ENCODE measurements around the gene JPH3.
"Not testable (repeated sequence)": the region's sequence is repeated elsewhere in the genome, so short reads cannot be mapped to it uniquely, and the experiment has no call there.

The JPH3 gene

DNA sequence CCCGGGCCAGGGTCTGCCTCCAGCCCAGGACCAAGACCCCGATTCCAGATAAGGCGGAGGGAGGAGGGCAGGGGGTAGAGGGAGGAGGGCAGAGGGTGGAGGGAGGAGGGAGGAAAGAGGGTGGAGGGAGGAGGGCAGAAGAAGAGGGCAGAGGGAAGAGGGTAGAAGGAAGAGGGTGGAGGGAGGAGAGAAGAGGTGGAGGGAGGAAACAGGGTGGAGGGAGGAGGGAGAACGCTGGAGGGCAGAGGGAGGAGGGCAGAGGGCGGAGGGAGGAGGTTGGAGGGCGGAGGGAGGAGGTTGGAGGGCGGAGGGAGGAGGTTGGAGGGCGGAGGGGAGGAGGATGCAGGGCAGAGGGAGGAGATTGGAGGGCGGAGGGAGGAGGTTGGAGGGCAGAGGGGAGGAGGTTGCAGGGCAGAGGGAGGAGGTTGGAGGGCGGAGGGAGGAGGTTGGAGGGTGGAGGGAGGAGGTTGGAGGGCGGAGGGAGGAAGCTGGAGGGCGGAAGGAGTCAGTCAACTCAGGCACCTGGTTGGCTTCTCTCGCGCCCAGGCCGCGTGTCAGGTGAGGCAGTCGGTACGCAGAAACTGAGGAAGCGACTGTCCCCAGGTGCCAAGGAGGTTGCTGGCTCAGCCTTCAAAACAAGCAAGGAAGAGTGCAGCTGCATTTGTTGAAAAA is 98.2 kb downstream of the JPH3 start:
- DNase-seq, result no peak

- DNase-seq, result no peak
Measured at GRCh38 chr16:87701078-87701460, 98.8 kb downstream of the JPH3 start.

- DNase-seq, result no peak
Measured at GRCh38 chr16:87701505-87701921, 99.2 kb downstream of the JPH3 start.

- DNase-seq, result peak in 1 of 2 experiments; percentile 3
Measured at GRCh38 chr16:87702325-87702811, 100.1 kb downstream of the JPH3 start.

DNA sequence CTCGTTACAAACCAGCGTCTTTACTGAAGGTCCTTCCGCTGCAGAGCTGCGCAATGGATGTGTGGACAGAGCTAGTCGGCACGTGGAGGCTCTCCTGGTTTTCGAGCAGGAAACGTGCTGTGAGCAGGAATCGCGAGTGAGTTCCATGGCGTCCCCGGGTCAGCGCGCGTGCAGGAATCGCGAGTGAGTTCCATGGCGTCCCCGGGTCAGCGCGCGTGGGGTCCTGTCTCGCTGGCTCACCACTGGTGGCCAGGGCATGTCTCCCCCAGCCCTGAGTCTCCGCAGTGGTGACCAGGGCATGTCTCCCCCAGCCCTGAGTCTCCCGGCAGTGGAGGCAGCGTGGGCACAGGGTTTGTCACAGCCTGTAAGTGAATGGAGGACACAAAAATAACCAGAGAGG is 100.8 kb downstream of the JPH3 start:
- no peak for DNase-seq

DNA sequence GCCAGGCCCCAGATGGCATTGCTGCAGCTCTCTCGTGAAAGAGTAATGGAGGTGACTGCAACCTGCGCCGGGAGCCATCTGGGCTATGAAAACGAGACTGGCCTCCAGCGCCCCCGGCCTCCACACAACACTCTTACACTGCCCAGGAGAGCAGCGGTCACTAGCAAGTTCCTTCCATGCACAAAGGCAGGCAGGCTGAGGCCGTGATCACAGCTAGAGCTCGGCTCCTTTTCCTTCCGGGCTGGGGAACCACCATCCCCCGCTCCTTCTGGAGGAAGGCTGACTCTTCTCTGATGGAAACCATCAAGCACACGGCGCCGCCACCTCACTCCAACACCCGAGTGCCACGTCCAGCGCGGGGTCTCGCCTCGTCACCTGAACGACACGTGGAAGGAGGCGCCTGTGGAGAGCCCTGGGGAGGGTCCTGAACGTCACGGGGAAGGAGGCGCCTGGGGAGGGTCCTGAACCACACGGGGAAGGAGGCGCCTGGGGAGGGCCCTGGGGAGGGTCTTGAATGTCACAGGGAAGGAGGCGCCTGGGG is 101.6 kb downstream of the JPH3 start:
- DNase-seq, result no peak

DNA sequence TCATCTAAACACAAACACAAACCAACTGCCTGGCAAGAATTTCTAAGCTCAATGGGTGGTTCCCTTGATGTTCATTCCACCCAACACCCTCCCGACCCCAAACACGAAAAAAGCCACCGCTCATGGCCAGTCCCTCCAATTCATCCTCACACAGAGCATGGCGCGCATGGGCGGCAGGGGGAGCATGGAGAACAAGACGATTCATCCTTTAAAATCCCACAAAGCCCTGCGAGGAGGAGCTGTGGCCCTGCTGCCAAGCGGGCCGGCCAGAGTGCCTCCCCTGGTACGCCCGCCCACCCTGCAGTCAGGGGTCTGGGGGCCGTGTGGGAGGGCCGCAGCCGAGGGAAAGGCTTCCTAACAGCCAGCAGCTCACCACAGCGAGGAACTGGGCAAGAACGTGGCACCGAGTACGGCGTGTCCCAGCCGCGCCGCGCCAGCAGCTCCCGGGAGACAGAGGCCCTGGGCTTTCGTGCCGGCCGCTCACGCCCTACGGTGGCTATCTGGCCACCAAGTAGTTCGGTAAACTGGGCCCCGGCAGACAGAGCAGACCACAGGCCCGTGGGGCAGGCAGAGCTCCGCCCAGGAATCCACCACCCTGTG is 102.5 kb downstream of the JPH3 start:
- DNase-seq, result no peak

GRCh38 chr16:87705771-87706277 is 103.5 kb downstream of the JPH3 start:
- DNase-seq, result no peak

- DNase-seq, result no peak
Measured at GRCh38 chr16:87706278-87707000, 104.1 kb downstream of the JPH3 start.

GRCh38 chr16:87707097-87707496 is 104.8 kb downstream of the JPH3 start:
- no peak for DNase-seq

DNA sequence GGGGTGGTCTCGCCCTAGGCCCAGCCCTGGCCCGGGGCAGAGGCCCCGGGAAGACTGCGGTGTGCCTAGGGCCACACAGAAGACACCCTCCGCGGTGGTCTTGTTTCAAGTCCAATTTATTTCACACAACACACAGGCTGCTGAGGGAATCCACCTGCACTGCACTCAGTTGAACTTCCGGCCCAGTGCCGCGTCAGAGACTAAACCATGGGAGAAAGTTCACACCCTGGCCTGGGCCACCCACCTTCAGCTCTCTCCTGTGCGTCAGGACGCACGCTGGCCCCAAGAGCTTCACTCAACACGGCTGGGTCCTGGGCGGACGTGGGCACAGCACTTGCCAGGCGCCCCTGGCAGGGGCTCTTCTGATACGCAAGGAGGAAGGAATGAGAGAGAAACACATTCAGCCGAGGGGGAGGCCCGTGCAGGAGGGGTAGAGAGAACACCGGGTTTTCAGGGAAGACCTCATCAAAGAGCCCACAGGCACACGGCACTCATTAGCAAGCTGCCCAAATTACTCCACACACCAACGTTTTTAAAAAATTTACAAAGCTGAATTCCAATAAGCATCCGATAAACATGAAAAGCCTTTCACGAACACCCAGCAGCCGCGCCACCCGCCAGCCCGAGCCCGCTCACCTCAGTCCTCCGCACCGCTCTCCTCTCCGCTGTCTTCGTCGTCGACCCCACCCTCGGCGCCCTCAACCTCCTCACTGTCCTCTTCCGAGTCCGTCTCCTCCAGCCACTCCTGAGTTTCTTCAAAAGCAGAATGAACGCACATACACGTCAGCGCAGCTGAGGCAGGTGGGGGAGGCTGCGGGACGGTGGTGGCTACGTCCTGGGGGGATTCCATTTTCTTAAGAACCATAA is 105.6 kb downstream of the JPH3 start:
- DNase-seq, result no peak

DNA sequence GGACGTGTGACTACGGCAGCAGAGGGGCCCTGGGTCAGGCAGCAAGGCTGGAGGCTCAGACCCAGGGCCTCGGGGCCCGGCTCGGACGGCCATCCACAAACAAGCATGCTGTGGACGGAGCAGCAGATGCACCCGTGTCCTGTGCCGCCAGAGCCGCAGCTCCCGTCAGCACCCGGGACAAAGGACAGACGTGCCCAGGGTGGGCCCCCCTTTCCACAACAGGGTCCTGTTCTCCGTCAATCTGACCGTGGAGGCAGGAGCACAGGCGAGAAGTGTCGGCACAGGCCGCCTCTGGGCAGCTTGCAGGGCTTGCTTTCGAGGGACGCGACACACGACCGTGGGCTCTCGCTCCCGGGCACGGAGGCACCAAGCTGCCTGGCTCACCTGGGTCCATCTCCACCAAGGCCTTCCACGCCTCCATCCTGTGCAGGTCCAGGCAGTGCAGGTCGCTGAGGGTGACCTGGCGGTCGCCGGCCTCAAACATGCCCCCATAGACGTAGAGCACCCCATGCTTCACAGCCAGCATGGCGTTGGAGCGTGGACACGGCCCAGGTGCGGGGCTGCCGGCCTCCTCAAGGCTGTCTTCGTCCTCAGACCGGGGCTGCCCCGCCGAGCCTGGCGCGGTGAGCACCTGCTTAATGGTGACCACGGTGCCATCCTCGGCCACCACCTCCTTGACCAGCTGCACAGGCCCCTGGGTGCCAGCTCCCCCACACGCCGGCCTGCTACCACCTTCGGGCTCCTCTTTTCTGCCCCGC is 106.8 kb downstream of the JPH3 start:
- no peak for DNase-seq

DNA sequence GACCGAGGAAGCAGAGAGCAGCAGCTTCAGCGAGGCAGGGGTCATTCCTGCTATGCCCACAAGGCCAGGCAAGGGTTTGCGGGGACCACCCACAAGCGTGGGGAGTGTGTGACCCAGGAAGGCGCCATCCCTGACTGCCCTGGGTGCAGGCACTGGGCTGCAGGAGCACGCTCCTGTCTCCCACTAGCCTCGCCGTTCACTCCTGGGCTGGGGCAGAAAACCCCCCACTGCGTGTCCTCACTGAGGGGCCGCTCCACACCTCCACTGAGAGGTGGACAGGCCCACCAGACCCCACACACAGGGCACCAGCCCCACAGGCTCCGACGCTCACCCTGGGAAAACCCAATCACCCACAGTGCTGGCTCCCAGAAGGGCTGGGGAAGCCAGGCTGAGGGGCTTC is 107.4 kb downstream of the JPH3 start:
- DNase-seq, result no peak

DNA sequence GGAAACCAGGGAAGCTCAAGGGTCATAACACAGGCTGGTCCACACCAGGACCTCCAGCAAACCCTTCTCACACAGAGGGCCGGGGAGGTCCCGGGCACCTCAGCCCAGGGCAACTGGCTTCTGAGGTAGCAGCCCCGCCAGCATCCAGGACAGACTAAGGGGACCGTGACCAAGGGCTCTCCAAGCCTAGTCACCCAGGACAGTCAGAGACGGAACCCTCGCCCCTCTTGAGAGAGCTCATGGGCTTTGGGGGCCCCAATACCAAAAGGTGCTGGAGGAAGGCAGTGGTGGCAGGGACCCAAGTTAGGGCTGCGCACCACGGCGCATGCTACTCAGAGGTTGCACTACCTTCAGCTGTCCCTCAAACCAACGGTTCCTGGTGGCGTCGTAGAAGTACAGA is 108.6 kb downstream of the JPH3 start:
- no peak for DNase-seq

GRCh38 chr16:87712184-87712762 is 110.0 kb downstream of the JPH3 start:
- no peak for DNase-seq

- DNase-seq, result no peak
Measured at GRCh38 chr16:87713451-87714229, 111.3 kb downstream of the JPH3 start.

- DNase-seq, result no peak
Measured at GRCh38 chr16:87715231-87715630, 112.9 kb downstream of the JPH3 start.

- DNase-seq, result no peak
Measured at GRCh38 chr16:87715658-87716057, 113.3 kb downstream of the JPH3 start.

GRCh38 chr16:87718831-87719230 is 116.5 kb downstream of the JPH3 start:
- not testable (repeated sequence) for DNase-seq

DNA sequence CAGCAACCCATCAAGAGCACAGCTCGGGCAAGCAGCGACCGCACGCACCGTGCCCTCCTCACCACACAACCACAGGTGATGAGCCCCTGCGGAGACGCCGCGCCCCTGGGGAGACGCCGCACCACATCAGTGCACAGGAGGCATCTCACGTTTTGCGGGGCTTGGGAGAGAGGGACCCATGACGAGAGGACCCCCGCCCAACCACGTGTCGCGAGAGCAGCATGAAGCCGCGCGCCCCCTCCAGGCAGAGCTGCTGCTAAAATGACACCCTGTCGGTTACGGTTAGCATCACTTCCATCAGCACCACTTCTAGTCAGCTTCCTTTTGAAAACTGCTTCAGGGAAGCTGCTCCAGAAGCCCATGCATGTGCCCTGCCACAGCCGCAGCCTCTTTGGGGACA is 118.1 kb downstream of the JPH3 start:
- no peak for DNase-seq

Data from NCI-H1930 (cell line).